Heart left ventricle (tissue), 13 donors: ENCODE measurements around the gene DCAF6.

Experiments used
- CTCF ChIP-seq, 12 donors: fragments of 200-600 bp; sonication (generic) in 4 of 12; IDR thresholded peaks; one replicate each; pipeline versions ENCODE4 v1.5.0 to v1.8.0; 2018 to 2022; ENCODE audit warnings: antibody characterized with exemption in 12 of 12, mild to moderate bottlenecking in 5 of 12
- POLR2A ChIP-seq, 2 donors: fragments of 450-650 bp; IDR thresholded peaks; one replicate each; pipeline ENCODE4 v1.6.1; 2017; ENCODE audit warnings: antibody characterized with exemption in 2 of 2, mild to moderate bottlenecking in 2 of 2, moderate library complexity in 2 of 2
- donor health status: ischemic (EF 13 %, LVEDD 7.1; RV severe dilation, severe dysfunction).
- donor health status: DM: no; HTN: yes; CAD: no.
- donor health status: DM: no; HTN: no; CAD: no.
- donor health status: ischemic (EF 25% LVEDD 6.9; RV normal size, moderate dysfunction).
- donor health status: ischemic (EF 25% LVEDD 5.7; RV mildly dilated, moderate dysfunction).
- donor health status: ischemic (EF 35%, LVEDD 5.7; RV mildly dilated, moderate dysfunction).
- donor health status: nonischemic (EF 11% LVEDD 7.7; RV severe dilation, severe dysfunction).
- donor health status: DM: yes; HTN: yes; CAD: no.
- donor health status: PGD.
- donor health status: ischemic (EF 29% LVEDD 5.4; RV normal size, mild dysfunction).
- donor health status: nonischemic (EF 23%, LVEDD 6.1; RV moderate dilation, normal function).

- TF ChIP-seq CTCF (IDR thresholded peaks at IDR 0.05) (no peak), POLR2A (IDR thresholded peaks at IDR 0.05) (no peak)
Observed at GRCh38 chr1:167977245-167977644, 40.8 kb downstream of the DCAF6 start.
